DMS 273 treated with DMSO at 0.1 percent for 48 hours (cell line): ENCODE measurements around the gene FLNB.
"Not testable (repeated sequence)": the region's sequence is repeated elsewhere in the genome, so short reads cannot be mapped to it uniquely, and the experiment has no call there.

Experiments
- DNase-seq: peaks from one replicate; lab custom pipeline; 2025; lab: John Stamatoyannopoulos, UW

Gene FLNB

GRCh38 chr3:58052373-58053273, 44.4 kb downstream of the FLNB start:
- no peak for DNase-seq

- no peak for DNase-seq
Measured at GRCh38 chr3:58054652-58055051, 46.4 kb downstream of the FLNB start.

- DNase-seq, result no peak
Measured at GRCh38 chr3:58055314-58055713, 47.1 kb downstream of the FLNB start.

- not testable (repeated sequence) for DNase-seq
Measured at GRCh38 chr3:58055891-58056290, 47.7 kb downstream of the FLNB start.

GRCh38 chr3:58058361-58059263, 50.4 kb downstream of the FLNB start:
- DNase-seq, result no peak

GRCh38 chr3:58059349-58060321, 51.4 kb downstream of the FLNB start:
- DNase-seq, result no peak

GRCh38 chr3:58062472-58062871, 54.2 kb downstream of the FLNB start:
- DNase-seq, result no peak

- DNase-seq, result no peak
Measured at GRCh38 chr3:58063022-58063815, 55.0 kb downstream of the FLNB start.

- no peak for DNase-seq
Measured at GRCh38 chr3:58064923-58065638, 56.9 kb downstream of the FLNB start.

- no peak for DNase-seq
Measured at GRCh38 chr3:58065700-58066167, 57.5 kb downstream of the FLNB start.

GRCh38 chr3:58066842-58067241, 58.6 kb downstream of the FLNB start:
- no peak for DNase-seq

- no peak for DNase-seq
Measured at GRCh38 chr3:58068122-58068809, 60.0 kb downstream of the FLNB start.

GRCh38 chr3:58071480-58071971, 63.3 kb downstream of the FLNB start:
- no peak for DNase-seq

- no peak for DNase-seq
Measured at GRCh38 chr3:58072052-58072762, 64.0 kb downstream of the FLNB start.

- DNase-seq, result no peak
Measured at GRCh38 chr3:58072763-58073130, 64.5 kb downstream of the FLNB start.

- no peak for DNase-seq
Measured at GRCh38 chr3:58073301-58074108, 65.3 kb downstream of the FLNB start.

- no peak for DNase-seq
Measured at GRCh38 chr3:58074116-58074715, 66.0 kb downstream of the FLNB start.
